ENCODE measurements around the gene ARHGAP11B.
"Not testable (repeated sequence)": the region's sequence is repeated elsewhere in the genome, so short reads cannot be mapped to it uniquely, and the experiment has no call there.

Gene ARHGAP11B

DNA sequence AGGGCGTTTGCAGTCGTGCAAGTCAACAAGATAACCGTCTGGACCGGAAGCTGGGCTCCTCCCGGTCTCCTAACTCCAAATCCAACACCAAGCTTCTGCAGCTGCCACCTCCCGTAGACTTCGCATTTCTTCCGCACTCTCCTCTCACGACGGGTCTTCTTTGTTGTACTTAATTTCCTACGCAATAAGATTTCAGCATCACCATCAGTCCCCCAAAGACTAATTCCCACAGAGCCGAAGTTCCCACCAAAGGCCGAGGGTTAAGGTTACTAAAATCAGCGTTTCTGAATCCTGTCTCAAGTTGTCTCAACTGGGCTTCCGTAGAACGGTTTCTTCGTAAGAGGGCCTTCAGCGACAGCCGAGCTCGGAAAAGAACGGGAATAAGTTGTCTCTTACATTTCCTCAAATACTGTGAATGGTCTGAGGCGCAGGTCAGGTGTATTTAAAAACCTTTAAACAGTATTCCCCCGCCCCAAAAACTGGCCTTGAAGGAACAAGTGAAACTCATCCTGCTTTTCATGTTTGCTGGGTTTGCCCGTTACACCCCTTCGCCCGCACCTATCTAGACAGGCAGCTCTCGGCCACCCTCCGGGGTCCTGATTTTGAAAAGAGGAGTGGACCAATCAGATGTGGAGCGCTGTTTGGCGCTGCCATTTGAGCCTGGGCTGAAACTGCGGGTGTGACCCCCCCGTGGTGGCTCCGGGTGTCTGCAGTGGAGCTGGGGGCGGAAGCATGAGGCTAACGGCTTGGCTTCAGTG, at the start of gene ARHGAP11B:
Gene ARHGAP11B, plus strand, starts transcription at position 693 of the 758 bp plus-strand sequence.
- DNase-seq (ENCODE audit: low read depth in 1 of 2, low spot score in 1 of 2) = peak; percentile 84 to 88

DNA sequence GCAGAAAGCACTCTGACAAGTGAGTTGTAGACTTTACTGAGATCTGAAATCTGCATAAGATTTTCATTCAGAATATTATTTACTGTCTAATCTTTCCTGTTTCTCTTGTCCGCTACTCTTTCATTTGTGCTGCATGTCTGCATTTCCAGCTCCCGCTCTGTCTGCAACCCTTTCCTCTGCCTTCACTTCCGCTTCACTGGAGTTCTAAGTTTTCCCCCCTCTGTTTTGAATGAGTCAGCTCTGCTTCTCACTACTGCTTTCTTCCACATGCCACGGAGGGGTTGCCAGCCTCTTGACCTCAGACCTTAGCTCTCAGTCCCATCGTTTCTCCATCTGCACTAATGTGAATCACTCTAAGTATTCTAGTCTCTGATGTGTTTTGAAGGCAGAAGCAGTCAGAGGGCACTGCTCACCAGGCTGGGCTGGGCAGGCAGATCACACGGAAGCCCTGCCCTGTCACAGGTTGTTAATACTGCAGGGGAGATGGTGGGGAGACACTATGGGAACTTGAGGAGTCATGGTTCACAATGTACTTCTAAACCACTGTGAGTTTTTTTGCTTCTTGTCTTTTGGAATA, 46.4 kb upstream of the ARHGAP11B start:
- DNase-seq (ENCODE audit: low read depth in 1 of 2, low spot score in 1 of 2) = not testable (repeated sequence)

DNA sequence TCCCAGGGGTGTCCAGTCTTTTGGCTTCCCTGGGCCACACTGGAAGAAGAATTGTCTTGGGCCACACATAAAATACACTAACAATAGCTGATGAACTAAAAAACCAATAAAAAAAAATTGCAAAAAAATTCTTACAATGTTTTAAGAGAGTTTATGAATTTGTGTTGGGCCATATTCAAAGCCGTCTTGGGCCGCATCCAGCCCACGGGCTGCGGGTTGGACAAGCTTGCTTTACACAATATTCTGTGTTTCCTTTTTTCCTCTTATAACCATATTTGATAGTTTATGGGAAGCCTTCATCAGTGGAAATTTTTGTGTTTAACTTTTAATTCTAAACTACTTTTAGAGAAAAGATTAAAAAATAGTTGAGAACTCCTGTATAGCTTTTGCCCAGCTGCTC, 45.2 kb upstream of the ARHGAP11B start:
- not testable (repeated sequence) for DNase-seq (ENCODE audit: low read depth in 1 of 2, low spot score in 1 of 2)

DNA sequence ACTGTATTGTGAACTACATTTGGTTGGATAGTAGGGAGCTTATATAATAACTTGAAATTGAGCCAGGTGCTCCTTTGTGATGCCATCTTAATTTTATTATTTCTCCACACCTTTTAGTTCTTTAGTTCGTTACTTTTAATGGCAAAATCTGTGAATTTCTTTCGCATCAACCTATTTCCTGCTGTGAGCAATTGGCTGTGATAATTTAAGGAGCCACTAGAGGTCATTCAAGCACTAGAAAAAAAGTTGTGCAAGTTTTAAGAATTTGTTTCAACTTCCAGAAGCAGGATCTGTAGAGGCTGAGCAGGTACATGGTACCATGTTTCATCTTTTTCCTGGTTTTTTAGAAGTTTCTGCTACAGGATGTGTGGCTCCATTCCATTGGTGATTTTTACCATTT, 27.0 kb upstream of the ARHGAP11B start:
- DNase-seq (ENCODE audit: low read depth in 1 of 2, low spot score in 1 of 2) = not testable (repeated sequence)

DNA sequence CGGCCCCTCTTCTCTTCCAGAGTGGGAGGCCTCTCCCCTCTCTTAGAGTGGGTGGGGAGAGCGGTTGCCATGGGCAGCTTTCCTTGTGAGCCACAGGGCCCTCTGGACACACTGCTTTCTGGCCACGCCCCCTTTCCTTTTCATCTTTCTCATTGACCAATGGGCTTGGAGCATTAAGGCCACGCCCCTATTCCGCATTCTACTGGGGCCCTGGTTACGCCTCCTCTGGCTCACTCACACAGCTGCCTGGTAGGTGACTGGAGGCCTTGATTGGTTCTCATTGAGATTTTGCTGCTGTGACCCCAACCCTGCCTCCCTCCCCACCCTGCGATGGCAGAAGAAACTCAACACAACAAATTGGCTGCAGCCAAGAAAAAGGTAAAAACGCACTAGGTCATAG, 22.1 kb upstream of the ARHGAP11B start, which contains the start of gene GOLGA8H:
Gene GOLGA8H, plus strand, starts transcription at position 233 of the 400 bp plus-strand sequence. Its CDS starts 98 bp downstream, at position 331.
- not testable (repeated sequence) for DNase-seq (ENCODE audit: low read depth in 1 of 2, low spot score in 1 of 2)

DNA sequence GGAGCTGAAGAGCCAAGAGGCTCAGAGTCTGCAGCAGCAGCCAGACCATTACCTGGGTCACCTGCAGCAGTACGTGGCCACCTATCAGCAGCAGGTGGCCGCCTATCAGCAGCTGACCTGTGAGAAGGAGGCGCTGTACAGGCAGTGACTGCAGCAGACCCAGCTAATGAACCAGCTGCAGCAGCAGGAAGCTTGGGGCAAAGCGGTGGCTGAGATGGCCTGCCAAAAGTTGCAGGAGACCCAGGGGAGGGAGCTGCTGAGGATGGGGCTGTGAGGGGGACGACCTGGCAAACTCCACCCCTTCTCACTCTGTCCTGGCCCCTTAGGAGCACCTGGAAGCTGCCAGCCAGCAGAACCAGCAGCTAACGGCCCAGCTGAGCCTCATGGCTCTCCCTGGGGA, 13.7 kb upstream of the ARHGAP11B start:
- DNase-seq (ENCODE audit: low read depth in 1 of 2, low spot score in 1 of 2) = not testable (repeated sequence)

DNA sequence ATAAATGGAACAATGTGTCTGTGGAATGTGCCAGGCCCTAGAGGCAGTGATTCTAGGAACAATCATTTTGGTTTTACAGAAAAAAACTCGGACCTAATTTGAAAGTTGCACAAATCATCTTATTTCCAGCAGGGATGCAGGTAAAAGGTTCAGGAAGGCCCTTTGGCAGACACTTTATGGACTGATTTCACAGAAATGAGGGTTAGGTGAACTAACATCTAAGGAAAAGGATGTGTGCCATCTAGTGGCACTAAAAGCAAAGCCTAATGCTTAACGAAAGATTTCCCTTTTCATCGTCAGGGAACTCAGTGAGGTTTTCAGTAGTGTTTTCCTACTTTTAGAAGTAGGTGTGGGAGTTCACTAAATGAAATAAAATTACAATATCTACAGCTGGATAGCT, 4.6 kb upstream of the ARHGAP11B start:
- not testable (repeated sequence) for DNase-seq (ENCODE audit: low read depth in 1 of 2, low spot score in 1 of 2)

DNA sequence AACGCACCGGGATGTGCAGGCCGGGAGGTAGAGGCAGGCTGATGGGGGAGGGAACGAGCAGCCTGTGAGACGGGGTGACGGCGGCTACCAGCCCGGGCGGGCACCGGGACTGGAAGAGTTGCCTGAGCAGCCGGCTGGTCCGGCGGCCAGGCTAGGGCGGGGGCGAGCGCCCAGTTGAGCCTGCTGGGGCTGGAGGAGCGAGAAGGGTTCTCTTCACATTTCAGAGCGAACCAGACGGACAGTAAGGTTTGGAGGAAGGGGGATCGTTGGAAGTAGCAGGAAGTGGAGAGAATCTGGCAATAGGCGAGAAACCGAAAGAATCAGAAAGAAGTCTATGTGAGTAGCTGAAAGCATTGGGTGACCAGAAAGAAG, 252 bp downstream of the ARHGAP11B start:
- DNase-seq (ENCODE audit: low read depth in 1 of 2, low spot score in 1 of 2) = not testable (repeated sequence)

DNA sequence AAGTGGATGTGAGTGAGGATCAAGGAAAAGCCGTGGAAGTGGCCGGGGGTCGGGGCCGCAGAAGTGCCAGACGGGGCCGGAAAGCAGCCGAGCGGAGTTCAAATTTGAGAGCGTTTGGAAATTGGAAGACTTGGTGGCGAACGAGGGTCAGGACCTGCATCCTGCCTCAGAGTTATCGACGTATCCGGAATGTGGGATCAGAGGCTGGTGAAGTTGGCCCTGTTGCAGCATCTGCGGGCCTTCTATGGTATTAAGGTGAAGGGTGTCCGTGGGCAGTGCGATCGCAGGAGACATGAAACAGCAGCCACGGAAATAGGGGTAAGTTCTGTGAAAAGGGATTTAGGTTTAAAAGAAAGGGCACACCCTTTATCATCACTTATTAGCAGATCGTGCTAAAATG, 704 bp downstream of the ARHGAP11B start:
- not testable (repeated sequence) for DNase-seq (ENCODE audit: low read depth in 1 of 2, low spot score in 1 of 2)

DNA sequence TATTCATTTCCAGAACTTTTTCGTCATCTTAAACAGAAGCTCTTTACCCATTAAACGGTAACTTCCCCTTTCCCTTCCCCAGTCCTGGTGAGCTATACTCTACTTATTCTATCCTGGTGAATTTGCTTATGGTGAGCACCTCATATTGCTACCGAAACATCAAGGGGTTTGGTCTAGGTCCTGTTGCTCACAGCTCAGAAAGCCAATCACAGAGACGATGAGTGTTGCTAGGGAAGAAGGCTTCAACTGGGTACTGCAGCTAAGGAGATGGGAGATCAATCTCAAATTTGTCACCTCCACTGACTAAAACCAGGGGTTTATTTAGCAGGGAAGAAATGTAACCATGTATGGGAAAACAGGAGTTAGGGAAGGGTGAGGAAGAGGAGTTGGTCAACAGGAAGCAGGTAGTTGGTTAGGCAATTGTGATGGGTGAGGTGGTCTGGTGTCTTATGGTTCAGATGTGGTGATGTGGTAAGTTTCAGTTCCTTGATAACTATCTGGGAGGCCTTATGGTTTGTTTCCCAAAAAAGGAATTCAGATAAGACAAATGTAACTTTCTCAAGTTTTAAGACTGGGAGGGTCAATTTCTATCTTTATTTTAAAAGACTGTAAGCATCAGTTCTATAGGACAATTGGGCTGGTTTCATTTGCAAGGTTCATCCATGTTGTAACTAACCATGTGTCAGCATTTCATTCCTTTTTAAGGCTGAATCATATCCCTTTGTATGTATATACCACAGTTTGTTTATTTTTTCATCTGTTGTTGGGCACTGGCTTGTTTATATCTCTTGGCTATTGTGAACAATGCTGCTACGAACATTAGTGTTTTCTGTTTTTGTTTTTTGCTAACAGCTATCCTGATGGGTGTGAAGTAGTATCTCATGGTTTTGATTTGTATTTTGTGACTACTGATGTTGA, 24.3 kb downstream of the ARHGAP11B start:
- DNase-seq (ENCODE audit: low read depth in 1 of 2, low spot score in 1 of 2) = no peak

DNA sequence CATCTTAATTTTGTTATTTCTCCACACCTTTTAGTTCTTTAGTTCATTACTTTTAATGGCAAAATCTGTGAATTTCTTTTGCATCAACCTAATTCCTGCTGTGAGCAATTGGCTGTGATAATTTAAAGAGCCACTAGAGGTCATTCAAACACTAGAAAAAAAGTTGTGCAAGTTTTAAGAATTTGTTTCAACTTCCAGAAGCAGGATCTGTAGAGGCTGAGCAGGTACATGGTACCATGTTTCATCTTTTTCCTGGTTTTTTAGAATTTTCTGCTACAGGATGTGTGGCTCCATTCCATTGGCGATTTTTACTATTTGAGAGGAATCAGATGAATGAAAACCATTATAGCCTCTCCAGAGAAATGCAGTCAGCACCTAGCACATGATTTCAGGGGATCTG, 35.2 kb downstream of the ARHGAP11B start:
- not testable (repeated sequence) for DNase-seq (ENCODE audit: low read depth in 1 of 2, low spot score in 1 of 2)

DNA sequence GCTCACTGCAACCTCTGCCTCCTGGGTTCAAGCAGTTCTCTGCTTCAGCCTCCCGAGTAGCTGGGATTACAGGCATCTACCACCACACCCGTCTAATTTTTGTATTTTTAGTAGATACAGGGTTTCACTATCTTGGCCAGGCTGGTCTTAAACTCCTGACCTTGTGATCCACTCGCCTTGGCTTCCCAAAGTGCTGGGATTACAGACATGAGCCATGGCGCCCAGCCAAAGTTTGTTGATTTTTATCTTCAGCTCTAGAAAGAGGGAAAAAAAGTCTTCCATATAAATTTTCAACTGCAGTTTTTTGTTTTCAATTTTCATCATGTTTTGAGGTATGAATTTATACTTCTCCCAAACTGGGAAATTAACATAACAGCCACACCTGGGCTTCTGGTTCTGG, 43.7 kb downstream of the ARHGAP11B start:
- not testable (repeated sequence) for DNase-seq (ENCODE audit: low read depth in 1 of 2, low spot score in 1 of 2)

DNA sequence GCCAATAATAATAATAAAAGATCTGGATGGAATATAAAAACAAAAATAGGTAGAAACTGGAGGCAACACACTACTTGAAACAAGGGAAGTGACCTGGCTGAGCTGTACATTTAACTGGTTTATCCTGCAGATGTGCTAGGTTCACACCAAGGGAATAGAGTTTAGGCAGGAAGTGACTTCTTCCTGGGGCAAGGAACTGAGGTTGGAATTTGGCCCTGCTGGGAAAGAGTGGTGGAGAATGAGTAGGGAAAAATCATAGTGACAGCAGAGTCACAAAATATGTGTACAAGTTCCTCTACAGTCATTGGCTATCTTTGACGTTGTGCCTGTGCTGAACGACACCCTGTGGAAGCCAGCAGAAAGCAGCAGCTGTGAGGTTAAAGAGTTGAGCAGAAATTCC, 44.1 kb downstream of the ARHGAP11B start:
- no peak for DNase-seq (ENCODE audit: low read depth in 1 of 2, low spot score in 1 of 2)

DNA sequence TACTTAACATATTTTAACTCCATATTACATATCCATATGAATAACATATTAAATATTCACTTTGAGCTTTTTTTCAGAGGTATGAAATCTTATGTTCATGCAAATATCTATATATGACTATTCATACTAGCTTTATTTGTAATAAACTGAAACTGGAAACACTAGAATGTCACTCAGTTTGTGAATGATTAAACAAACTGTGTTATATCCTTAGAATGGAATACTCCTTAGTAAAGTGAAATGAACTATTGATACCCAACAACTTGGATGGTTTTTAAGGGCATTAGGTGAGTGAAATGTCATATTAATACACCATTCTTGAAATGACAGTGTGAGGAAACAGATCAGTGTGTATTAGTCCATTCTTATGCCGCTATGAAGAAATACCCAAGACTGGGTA, 45.4 kb downstream of the ARHGAP11B start:
- no peak for DNase-seq (ENCODE audit: low read depth in 1 of 2, low spot score in 1 of 2)

DNA sequence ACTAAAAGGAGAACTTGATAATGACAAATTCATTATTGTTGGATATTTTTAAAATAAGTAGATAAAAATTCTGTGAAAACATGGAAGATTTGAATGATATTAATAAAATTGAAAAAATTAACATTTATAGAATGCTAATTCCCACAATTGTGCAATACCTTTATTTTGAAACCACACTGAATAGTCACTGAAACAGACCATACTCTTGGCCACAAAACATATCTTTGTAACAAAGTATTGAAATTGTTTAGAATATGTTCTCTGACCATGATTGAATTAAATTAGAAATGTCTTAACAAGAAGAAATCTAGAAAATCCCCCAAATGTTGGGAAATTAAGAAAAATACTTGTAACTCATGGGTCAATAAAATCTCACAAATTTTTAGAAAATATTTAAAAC, 49.2 kb downstream of the ARHGAP11B start:
- DNase-seq (ENCODE audit: low read depth in 1 of 2, low spot score in 1 of 2) = no peak

DNA sequence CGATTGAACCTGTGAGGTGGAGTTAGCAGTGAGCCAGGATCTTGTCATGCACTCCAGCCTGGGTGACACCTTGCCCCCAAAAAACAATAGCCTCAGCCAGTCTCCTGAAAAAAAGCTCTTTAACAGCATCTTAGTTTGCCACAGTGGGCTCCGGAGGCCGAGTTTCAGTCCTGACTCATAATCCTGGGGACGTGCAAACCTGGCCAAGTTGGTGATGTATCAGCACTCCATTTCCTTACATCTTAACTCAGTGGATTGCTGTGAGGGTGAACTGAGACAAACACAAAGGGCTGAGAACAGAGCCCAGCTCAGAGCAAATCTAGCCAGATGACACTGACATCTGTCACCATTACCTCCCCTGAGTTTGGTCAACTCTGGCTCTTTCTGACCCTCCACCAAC, 50.0 kb downstream of the ARHGAP11B start:
- not testable (repeated sequence) for DNase-seq (ENCODE audit: low read depth in 1 of 2, low spot score in 1 of 2)

DNA sequence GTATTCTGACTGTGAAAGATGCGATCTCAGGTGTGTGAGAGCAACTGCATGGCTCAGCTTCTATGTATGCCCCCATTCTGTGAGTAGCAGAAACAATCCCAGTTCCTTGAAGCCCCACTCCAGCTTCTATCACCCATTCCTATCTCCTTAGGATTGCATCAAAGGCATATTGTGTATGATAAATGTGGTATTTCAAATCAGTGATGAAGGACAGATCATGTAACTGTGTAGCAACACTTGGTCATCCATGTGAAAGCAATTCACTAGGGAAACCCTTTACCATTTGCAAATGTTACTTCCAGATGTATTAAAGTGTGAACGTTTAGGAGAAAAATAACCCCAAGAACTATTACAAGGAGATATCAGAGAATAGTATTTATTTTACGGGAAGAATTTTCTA, 55.1 kb downstream of the ARHGAP11B start:
- not testable (repeated sequence) for DNase-seq (ENCODE audit: low read depth in 1 of 2, low spot score in 1 of 2)

DNA sequence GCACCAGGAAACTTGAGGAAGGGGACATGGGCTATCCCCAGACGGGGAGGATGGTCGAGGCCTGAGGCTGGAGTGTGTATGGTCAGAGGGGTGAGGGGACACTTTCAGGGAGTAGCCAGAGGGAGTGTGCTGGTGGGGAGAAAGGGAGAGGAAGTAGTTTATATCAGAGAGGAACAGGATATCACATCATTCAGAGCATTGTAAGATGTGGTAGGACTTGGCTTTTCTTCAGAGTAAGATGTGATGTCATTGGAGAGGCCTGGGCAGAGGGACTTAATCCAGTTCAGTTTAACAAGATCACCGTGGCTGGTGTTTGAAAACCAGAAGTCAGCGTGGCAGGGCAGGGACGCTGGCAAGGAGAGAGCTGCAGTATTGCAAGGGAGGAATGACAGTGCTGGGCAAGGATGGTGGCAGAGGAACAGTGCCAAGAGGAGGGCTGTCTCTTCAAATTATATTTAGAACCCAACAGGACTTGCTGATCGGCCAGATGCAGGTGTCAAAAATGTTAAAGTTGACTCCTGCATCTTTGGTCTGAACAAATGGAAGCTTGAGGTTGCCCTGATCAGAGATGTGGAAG, 59.9 kb downstream of the ARHGAP11B start:
- DNase-seq (ENCODE audit: low read depth in 1 of 2, low spot score in 1 of 2) = not testable (repeated sequence)

DNA sequence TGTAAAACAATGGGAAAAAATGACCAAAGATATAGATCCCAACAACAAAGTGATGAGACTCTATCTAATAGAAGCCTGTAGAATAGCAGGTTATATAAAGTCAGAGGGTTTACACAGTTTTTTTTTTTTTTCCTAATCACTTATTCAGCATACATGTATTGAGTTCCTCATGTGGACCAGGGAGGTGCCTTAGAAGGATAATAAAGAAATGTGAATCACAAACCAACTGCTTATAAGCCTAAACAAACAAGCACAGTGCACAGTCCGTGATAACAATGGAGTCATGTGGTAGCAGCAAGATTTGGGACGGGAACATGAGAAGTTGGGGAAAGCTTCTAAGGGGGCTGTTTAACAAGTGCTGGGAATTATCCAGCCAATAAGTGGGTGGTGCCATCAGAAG, 60.7 kb downstream of the ARHGAP11B start:
- not testable (repeated sequence) for DNase-seq (ENCODE audit: low read depth in 1 of 2, low spot score in 1 of 2)

Measured in activated T-helper 1 cell treated with anti-CD3 and anti-CD28 coated beads, Interleukin-2, amount 50 U/mL, for 16 hours (primary cell).